Activated CD4-positive, alpha-beta T cell treated with anti-CD3 and anti-CD28 coated beads, Interleukin-2, amount 50 U/mL, for 1 hour (primary cell): ENCODE data around the gene PVALB.
A peak's percentile ranks its signal among the peaks of the same experiment; 100 is the strongest.

Source experiments
- DNase-seq: peaks from one replicate; pipeline ENCODE4 v3.0.0-alpha.2; 2020

PVALB gene

DNA sequence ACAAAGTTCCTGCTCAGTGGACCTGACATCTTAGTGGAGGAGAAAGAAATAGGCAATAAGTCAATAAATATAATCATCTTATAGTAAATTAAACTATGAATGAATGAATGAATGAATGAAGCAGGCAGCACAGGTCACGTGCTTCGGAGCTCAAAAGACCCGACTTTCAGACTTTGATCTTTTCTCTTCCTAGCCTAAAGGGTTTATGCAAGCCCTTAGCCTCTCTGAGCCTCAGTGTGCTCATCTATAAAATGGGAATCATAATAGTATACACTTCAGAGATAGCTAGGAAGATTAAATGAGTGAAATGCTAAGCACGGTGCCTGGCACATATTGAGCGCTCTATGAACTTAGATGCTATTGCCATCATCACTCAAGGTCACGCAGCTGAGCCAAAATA is 7.5 kb downstream of the PVALB start:
- DNase-seq = no peak

GRCh38 chr22:36808721-36809344 is 8.0 kb downstream of the PVALB start:
- DNase-seq = no peak

DNA sequence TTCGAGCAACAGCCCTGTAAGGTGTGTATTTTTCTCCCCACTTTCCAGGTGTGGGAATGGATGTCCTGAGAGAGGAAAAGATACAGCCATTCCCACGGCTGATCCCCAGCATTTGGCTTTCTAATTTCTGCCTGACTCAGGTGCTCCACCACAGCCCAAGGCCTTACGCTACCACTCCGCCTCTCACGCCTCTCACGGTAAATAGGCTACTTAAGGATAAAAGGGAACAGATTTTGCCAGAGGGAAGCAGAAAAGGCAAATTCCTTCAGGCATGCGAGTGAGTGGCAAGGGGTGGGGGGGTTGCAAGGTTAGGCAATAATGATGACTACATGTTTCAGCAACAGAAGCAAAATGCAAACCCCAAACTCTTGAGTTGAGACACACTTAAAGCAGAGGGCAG is 9.2 kb downstream of the PVALB start:
- DNase-seq = no peak

- no peak for DNase-seq
Measured at GRCh38 chr22:36806835-36807234, 10.0 kb downstream of the PVALB start.

DNA sequence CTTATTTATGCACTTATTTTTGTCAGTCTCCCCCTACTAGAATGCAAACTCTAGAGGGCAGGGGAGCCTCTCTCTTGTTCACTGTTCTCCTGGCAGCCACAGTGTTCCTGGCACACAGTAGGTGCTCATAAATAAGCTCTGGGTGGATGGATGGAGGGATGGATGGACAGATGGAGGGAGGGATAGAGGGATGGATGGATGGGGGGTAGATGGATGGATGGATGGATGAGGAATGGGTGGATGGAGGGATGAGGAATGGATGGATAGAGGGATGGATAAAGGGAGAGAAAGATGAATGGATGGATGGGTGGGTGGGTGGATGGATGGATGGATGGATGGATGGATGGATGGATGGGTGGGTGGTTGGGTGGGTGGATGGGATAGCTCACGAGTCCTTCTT is 13.5 kb downstream of the PVALB start:
- DNase-seq = no peak

GRCh38 chr22:36798674-36799066 is 18.2 kb downstream of the PVALB start:
- DNase-seq = no peak

GRCh38 chr22:36797911-36798673 is 18.7 kb downstream of the PVALB start:
- DNase-seq = no peak

DNA sequence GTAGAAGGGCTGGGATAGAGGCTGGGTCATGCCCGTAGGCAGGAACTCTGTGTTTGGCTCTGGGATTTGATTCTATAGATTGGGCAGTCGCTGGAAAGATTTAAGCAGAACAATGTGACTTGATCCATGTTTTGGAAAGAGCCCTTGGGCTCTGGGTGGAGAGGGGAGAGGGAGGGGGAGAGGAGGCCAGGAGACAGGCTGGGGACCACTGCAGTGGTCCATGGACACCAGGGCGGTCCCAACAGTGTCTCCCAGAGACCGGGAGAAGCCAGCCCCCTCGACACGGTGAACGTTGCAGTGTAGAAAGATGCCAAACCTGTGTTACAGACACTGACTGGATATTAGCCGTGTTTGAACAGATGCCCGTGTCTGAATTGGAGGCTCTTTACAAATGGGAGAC is 19.5 kb downstream of the PVALB start:
- DNase-seq = no peak

DNA sequence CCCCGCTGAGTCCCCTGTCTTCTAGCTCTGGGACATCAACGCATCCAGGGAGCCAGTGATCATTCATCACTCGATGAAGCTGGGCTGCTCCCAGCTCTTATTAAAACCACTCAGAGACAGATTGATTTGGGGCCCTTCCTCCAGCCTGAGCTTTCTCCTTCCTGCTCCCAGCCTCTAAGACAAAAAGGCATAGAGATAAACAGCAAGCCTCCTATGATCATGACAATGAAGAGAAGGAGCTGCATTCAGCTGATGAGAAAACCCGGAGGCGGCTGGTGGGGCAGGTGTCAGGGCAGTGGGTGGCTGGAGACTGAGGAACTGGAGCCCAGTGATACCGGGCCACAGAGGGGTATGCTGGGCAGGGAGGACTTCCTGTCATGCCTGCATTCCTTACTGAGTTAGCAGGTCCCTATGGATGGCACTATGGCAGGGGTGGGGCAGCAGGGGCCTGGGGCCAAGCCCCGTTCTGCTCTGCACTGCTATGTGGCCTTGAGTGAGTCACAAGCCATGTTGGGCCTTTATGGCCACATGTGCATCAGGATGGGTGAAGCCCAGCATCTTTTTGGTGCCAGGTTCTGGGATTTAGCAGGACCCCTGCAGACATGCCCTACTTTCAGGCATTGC is 20.2 kb downstream of the PVALB start:
- no peak for DNase-seq

- no peak for DNase-seq
Measured at GRCh38 chr22:36795633-36796032, 21.2 kb downstream of the PVALB start.

- no peak for DNase-seq
Measured at GRCh38 chr22:36790648-36791047, 26.2 kb downstream of the PVALB start.

- no peak for DNase-seq
Measured at GRCh38 chr22:36787204-36787988, 29.4 kb downstream of the PVALB start.

GRCh38 chr22:36783743-36784142 is 33.1 kb downstream of the PVALB start:
- no peak for DNase-seq

GRCh38 chr22:36781656-36782627 is 34.9 kb downstream of the PVALB start:
- DNase-seq = peak; percentile 86

DNA sequence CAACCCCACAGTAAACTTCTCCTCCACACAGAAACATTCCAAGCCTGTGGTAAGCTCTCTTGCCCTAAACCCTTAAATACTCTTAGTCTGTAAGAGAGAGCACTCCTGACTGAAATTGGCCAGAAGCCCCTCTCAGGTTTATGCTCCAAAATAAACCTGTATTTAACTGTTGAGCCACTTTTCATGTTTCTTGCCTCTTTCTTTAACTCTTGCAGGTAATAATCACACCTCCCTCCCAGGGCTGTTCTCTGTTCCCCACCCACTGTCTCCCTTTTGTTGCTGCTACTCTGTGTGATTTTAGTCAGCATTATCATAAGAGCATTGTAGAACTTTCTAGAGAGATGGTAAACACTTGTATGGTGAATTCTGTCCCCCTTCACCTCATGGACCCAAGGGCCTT is 38.8 kb downstream of the PVALB start:
- DNase-seq = no peak

DNA sequence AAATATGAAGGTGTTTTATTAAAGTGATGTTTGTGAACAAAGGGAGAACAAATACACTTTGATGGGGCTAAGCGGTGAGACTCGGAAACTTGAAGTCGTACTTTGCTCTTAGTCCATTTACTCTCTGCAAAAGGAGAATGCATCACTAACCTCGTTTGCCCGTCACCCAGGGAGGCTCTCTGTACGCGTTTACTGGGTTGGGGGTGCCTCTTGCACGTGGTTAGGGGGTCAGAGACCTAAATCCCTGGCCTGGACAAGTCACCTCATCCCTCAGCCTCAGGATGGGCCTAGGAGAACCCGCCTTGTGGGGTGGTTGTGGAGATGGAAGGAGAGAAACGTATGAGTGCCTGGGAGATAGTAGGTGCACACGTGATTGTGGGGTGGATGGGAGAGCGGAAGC is 40.1 kb downstream of the PVALB start:
- DNase-seq = no peak

GRCh38 chr22:36775964-36776669 is 40.7 kb downstream of the PVALB start, which contains the start of gene IFT27:
IFT27 (minus strand) TSS chr22:36776119; CDS start chr22:36775707, 412 bp downstream.
- DNase-seq = peak; percentile 93

- DNase-seq = peak; percentile 28
Measured at GRCh38 chr22:36775586-36775963, 41.3 kb downstream of the PVALB start.

GRCh38 chr22:36773935-36774334 is 42.9 kb downstream of the PVALB start:
- DNase-seq = no peak

DNA sequence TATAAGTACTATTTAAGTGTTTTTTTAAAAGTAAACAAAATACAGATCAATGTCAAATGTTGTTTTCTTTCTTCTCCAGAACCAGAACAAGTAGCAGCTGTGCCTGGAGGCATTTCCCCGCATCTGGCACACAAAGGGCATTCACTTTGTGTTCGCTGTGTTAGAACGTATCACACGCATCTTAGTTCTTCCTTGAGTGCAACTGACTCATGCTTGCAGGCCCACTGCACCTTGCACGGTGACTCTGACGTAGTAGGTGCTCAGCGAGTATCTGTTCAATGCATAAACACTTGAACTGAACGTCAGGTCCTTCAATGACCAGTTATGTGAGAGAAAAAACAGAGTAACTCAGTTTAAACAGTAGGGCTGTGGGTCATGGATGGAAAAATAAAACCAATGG is 44.4 kb downstream of the PVALB start:
- no peak for DNase-seq

- no peak for DNase-seq
Measured at GRCh38 chr22:36771356-36772063, 45.3 kb downstream of the PVALB start.
